GM19328 (cell line): Measurements from ENCODE around the gene SLC7A11.

Experiments used
- ATAC-seq: cut with Tn5 transposase; IDR thresholded peaks from one replicate; pipeline ENCODE4 v1.9.1; 2021; ENCODE audit warnings: mild to moderate bottlenecking, moderate library complexity; ENCODE audit not compliant: unreplicated experiment

SLC7A11 gene

GRCh38 chr4:138174981-138175794, 67.0 kb downstream of the SLC7A11 start:
- ATAC-seq: no peak

- ATAC-seq: no peak
Measured at GRCh38 chr4:138164208-138164607, 77.9 kb downstream of the SLC7A11 start.

- ATAC-seq: no peak
Measured at GRCh38 chr4:138163171-138163570, 79.0 kb downstream of the SLC7A11 start.

GRCh38 chr4:138162259-138162658, 79.9 kb downstream of the SLC7A11 start:
- ATAC-seq: no peak

- no peak for ATAC-seq
Measured at GRCh38 chr4:138161351-138161750, 80.8 kb downstream of the SLC7A11 start.

- no peak for ATAC-seq
Measured at GRCh38 chr4:138158746-138159297, 83.3 kb downstream of the SLC7A11 start.

GRCh38 chr4:138140879-138141278, 101.3 kb downstream of the SLC7A11 start:
- ATAC-seq: no peak

GRCh38 chr4:138138774-138139173, 103.4 kb downstream of the SLC7A11 start:
- ATAC-seq: no peak

GRCh38 chr4:138135610-138136009, 106.5 kb downstream of the SLC7A11 start:
- ATAC-seq: no peak

GRCh38 chr4:138118270-138118669, 123.9 kb downstream of the SLC7A11 start:
- ATAC-seq: no peak

GRCh38 chr4:138115053-138115452, 127.1 kb downstream of the SLC7A11 start:
- no peak for ATAC-seq

GRCh38 chr4:138114434-138114833, 127.7 kb downstream of the SLC7A11 start:
- peak; percentile 99 for ATAC-seq
